HG03196 (cell line): ENCODE measurements around the gene SLC23A2.
"Not testable (repeated sequence)": the region's sequence is repeated elsewhere in the genome, so short reads cannot be mapped to it uniquely, and the experiment has no call there.

Experiments used
- ATAC-seq: cut with Tn5 transposase; IDR thresholded peaks from one replicate; pipeline ENCODE4 v1.9.1; 2021; ENCODE audit not compliant: unreplicated experiment

The SLC23A2 gene

DNA sequence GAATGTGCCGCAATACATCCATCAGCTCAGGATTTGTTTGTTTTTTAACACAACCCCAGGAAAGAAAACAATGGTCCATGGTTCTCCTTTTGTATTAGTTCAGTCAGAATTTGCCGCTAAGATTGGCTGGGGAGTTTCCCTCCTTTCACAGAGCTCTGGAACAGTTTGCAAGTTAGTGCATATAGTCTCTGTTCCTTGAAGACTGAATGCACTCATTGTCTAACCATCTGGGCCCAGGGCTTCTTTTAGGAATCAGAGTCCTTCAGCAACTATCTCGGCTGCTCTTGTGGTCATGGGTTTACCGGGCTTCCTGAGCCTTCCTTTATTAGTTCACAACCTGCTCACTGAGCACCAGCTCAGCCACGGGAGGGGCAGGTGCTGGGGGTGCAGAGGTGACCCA lies 121.3 kb downstream of the SLC23A2 start:
- ATAC-seq: no peak

DNA sequence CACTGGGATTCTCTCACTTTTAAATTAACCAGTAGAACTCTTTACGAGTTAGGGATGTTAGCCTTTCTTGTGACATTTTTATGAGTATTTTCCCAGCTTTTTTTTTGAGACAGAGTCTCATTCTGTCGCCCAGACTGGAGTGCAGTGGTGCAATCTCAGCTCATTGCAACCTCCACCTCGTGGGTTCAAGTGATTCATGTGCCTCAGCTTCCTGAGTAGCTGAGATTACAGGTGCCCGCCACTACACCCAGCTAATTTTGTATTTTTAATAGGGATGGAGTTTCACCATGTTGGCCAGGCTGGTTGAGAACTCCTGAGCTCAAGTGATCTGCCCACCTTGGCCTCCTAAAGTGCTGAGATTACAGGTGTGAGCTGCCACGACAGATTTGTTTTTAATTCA lies 123.2 kb downstream of the SLC23A2 start:
- not testable (repeated sequence) for ATAC-seq

DNA sequence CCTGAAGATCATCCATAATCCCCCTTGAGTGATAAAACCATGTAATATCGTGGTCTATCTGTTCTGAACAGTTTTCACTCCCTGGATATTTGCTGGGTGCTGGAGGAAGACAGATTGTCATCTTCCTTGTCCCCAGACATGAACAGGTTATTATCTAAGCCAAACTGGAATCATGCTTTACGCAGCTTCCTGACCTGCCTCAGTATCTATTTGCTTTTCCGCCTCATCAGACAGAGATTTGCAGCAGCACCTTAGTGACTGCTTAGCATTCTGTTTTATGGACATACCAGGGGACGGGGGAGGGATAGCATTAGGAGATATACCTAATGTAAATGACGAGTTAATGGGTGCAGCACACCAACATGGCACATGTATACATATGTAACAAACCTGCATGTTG lies 124.6 kb downstream of the SLC23A2 start:
- ATAC-seq: no peak

DNA sequence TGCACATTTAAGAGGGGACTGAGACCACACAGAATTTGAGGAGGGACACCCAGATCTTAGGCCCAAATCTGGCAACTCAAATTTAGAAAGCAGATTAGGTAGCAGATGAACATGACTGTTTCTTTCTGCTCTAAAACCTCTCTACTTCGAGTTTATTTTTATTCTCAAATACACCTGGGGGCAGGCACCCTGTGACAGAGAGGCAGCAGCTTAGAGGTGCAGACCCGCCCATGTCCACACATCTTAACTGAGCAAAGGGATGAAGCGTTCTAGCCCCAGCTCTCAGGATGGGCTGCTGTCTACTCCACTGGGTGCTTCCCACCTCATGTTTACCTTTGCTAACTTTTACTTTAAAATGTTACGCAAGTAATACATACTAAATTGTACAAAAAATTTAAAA lies 125.0 kb downstream of the SLC23A2 start:
- ATAC-seq: no peak

DNA sequence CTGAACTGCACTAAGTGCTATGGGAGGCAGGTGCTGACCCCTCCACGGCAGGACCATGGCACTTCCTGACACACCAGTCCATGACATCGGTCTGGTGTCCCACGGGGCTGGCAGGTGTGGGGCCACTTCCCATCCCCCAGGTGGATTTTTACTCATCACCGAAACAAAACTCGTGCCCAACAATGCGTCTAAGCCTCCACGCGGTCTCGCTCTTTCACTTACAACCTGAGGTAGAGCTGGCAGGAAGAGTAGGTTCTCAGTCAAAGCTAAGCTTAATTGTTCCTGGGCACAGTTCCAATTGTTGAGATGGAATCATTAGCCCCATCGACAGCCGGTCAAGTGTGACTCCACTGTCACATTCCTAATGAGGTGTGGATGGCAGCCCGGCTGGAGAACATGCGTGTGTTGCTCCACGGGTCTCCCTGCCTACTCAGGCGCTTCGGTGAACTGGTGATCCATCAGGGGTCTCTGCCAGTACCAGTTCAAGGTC lies 125.7 kb downstream of the SLC23A2 start:
- ATAC-seq: no peak

DNA sequence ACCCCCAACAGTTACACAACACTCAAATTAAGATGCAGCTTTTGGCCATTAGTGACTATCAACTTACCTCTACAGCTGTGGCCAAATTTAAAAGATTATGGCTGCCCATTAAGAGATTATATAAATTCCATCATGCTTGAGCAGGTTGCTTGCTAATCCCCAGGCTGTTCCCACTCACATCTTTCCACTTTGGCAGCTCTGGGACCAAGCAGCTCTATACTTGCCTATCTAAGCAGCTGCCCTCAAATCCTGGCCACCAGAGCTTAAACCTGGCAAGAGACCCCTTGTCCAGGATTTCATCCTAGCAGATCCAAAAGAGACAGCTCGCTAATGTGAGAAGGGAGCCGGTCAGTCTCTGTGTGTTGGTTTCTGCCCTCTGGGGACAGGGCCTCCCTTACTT lies 127.9 kb downstream of the SLC23A2 start:
- no peak for ATAC-seq

DNA sequence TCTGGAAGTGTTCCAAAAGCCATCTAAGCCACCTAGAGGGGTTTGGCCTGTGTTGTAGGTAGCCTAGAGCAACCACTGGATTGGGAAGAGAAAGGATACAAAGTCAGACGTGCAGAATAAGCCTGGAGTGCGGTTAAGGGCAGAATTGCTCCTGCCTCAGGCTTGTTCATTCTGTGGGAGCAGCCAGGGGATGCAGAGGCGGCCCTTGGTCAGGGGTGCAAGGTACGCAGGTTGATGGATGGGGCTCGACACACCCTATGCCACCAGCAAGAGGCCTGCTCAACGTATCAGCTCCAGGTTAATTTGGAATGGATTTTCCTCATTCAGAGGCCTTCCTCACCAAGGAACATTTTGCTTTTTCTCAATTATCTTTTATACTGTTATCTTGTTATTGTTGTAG lies 129.8 kb downstream of the SLC23A2 start:
- no peak for ATAC-seq

DNA sequence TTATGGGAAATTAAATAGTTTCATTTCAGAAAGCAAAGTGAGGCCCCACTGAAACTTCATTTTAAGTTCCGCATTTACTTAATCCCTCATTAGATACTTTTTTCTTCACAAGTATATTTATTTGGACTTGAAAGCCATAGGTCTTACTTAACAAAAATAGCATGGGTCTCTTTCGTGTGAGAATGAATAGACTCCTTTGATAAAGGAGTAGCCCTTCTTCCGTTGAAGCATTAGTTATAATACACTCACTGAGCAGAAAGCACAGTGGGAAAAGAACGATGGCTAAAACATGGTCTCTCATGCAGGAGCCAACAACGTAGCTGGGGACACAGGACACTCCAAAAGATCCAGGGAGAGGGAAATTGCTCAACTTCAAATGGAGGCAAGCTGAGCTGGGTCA lies 130.4 kb downstream of the SLC23A2 start:
- no peak for ATAC-seq

DNA sequence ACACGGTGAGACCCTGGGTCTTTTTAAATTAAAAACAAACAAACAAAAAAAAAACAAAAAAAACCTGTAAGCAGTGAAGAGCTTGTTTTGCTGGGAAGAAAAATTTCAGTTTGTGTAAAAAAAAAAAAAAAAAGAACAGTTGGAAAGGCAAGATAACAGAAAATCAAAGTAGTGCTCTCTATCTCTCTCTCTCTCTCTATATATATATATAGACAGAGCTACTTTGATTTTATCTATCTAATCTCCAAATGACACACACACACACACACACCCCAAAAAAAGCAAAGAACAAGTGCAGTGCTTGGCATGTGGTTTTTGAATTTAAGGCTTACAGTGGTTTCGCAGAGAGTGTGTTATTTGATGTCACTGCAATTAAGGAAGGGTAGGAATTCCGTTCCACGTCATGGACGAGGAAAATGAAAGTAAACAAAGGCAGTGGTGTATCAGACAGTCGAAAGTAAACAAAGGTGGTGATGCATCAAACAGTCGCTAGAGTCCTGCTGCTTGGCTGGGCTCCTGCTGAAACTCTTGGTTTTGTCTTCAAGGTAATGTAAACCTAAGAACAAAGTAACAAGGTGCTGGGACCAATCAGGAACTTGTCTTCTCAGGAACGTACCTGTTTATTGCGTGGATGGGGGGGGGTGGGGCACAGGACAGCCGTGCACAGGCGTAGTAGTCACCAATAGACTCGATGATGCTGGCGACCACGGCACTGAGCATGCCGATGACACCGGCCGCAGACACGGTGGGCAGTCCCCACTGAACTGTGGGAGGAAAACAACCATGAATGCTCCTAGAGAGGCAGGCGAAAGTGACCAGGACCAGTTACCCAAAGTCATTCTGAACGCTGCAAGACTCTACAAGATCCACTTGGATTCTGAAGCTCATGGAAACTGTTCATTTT lies 131.8 kb downstream of the SLC23A2 start:
- ATAC-seq: no peak

DNA sequence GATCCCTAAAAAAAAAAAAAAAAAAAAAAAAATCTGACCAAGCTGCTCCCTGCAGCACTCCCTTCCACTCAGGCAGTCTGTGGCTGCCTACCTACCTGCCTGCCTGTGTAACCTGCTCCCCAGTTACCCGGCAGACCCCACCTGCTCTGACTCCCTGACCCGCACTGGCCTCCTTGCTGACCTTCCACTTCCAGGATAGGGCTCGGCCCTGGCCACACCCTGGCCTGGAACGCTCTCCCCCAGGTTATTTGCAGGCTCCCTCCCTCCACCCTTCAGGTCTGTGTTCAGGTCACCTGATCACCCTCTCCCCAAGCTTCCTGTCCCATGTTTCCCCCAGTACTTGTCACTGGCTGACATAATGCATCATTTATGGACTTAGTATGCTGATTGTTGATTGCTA lies 134.3 kb downstream of the SLC23A2 start:
- ATAC-seq: no peak

DNA sequence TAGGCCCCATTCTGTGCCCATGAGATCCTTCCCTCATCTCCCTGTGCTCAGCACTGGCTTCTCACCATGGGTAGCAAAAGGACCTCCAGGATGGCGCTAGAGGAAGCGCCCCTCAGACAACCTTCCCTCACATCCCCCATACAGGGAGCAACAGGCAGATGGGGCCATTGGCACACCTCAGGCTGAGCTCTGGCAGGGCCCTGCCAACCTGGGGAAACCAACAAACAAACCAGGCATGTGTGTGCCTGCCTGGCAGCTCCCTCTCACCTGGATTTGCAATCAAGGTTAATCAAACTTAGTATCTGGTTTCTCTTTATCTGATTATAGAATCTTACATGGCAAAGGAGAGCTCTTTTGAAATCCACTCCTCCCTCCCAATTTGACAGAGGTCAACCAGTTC lies 134.9 kb downstream of the SLC23A2 start:
- no peak for ATAC-seq

DNA sequence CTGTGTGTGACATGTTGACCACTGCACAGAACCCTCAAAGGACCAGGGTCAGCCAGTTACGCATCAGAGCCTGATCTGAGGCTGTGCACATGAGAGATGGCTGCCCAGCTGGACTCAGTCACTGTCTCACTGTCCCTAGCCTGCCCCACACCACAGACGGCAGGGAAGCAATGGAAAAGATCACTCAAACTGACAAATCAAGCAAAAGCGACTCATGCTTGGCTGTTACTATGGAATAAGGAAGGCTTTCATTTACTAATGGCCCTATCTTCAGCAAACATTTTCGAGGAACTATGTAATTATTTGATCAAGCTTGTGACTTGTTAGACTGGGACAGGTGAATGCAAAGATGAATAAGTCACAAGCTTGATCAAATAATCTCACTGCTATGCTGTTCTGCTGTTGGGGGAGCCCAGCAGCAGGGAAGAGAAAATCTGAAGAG lies 137.0 kb downstream of the SLC23A2 start:
- no peak for ATAC-seq

DNA sequence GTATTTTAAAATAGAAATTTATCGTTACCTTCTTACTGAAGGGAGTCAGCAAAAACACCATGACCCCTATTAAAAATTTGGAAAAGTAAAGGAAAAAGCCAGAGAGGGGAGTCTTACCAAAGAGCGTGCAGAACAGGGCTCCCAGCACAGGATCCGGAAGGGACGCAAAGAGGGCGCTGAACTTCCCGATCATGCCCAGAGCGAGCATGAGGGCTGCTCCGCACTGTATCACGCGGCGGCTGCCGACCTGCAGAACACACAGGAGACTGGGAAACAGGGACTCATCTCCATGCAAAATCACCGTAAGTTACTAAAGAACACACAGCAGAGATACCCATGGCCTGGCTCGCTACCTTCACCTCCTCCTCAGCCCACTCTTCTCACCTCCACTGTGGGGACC lies 138.6 kb downstream of the SLC23A2 start:
- ATAC-seq: no peak

DNA sequence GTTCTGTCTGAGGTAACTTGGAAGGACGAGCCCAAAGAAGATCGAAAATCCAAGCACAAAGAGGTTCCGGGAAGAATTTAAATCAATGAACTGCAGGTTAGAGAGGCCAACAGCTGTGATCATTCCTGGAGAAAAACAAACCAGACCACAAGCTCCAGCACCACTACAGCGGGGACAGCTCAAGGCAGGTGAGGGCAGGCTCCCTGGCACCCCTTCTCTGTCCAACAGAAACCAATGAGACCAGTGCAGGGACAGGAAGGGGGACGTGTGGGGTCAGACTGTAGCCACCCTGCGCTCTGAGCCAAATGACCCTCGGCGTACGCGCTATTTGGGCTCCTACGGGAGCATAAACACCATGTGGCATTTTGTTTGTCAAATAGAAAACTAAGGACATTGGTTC lies 139.3 kb downstream of the SLC23A2 start:
- no peak for ATAC-seq

DNA sequence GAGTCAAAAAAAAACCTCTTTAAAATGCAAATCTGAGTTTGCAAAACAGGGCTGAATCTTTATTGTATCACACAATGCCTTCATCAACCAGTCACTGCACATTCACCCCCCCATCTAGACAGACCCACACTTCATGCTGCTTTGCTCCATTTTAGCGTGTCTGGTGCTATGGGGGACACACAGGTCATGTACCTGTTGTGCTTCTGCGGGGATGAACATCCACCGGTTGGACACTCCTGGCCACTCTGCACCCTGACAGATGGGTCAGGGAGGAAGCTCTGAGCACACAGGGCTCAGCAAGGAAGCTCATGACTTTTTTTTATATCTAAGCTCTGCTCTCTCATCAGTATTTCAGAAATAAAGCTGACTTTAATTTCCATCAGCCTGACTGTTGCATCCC lies 143.3 kb downstream of the SLC23A2 start:
- ATAC-seq: no peak

DNA sequence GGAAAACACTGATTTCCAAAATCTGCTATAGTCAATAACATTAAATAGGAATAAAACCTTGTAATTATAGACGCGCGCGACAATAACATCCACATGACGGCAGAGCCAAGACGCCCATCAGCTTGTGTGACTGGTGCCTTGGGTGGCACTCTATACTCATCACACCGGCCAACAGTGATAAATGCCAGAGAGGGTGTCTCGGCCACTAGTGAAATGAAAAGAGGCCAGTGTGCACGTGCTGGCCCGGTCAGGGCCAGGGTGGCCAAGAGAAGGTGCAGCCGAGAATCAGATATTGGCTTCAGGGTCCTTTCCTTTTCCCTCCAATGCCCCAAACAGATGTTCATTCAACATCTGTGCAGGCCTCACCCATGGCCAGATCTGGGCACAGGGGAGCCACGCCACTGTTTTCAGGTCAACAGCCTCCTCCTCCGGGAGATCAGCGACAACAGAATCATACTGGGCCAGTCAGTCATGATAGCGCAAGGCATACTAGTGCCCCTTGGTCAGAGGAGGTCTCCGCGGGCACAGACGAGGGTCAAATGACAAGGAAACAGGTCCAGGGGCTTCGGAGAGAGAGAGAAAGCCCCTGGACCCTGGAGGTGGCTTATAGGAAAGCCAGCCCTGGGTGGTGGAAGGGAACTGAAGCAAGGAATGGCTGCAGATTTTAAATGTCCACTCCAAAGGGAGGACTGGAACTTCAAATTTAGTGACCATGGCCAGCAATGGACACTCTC lies 145.1 kb downstream of the SLC23A2 start:
- ATAC-seq: no peak

DNA sequence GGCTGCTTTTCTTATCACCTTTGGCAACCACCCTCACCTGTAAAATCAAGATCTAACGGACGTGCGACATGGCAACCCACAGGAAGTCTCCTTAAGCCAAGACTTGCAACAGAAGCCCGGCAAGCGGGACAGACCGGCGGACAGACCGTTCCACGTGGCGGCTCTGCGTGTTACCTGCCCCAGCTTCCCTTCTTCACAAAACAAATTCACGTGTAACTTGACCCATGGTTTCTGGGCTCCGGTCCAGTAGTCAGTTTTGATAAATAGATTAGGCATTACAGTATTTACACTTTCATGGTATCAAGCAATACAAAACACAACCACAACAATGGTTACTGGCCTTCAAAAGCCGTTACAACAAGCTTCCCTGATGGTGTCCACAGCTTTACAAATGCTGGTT lies 145.8 kb downstream of the SLC23A2 start:
- ATAC-seq: no peak

DNA sequence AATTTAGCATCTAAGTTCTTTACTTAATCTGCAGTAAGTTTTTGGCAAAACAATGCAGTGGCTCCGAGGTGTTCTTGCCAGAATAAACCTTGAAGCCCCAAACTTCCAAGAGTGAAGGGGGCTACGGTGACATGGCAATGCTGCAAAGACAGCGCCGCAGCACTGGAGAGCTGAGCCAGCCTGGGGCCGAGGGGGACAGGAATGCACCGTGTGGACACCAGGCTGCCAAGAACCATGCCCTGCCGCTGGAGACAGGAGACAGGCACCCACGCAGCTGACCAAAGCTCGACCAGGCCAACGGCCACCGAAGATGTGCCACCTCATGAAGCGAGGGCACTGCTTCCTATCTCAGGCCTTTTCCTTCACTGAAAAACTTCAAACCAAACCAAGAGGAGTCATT lies 146.2 kb downstream of the SLC23A2 start:
- ATAC-seq: no peak

DNA sequence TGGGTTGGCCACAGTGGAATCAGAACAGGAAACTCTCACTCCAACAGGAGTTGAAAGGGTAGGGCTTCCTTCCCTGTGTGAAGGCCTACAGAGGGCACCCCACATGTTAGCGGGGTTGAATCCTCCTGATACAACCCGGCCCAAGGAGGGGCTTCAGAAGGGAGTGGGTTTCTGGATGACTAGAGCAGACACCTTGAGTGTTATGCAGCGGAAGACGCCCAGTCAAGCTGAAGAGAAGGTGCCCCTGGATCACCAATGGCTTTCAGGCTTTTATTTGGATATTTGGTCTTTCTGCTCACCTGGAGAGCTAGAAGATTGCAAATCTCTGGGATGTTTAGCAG lies 146.8 kb downstream of the SLC23A2 start:
- no peak for ATAC-seq

DNA sequence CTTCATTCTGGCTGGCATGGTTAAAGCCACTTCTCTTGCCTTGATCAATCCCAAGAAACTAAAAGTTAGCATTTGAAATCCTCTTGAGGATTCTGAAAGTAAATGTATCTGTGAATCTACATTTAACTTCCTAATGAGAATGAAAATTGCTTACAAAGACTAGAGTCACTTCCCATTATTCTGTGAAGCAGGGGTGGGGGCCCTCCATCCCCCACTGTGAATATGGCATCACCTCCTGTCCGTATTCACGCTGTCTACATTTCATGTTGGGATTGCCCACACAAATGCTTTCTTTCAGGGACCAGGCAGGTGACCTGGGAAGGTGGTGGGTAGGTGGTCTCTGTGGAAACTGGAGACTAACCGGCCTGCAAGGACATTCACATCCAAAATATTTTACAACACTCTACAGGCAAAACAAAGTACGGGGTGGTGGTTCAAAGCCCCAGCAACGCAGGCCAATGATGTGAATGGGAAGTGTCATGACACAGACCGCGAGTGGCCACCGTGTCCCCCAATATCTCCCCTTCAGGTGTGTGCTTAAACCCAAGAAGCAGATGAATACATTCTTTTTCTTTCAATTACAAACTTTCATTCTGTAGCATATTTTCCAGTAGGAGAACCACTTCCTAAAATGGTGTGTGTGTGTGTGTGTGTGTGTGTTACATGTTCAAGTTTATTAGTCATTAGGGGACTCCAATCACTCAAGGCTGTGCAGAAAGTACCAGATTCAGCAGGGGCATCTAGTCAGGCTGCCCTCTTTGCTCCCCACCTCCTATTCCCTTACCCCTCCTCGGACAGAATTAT lies 147.4 kb downstream of the SLC23A2 start:
- ATAC-seq: no peak

DNA sequence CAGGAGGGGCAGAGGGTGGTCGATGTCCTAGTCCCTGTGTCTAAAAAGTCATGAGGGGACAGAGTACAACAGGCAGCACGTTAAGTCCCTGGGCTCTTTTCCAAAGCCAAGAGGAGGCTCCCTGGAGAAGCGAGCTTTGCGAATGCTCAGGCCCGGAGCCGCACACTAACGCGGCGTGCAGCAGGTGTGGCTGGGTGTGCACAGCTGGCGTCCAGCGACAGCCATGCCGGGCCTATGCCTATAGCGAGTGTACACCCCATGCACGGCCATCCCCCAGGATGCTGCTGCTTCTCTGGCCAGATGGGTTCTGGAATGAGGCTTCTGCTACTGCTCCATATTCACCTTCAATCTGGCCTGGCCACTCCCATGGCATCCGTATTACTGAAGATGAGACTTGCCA lies 148.3 kb downstream of the SLC23A2 start:
- no peak for ATAC-seq
